Psoas muscle (tissue), 8 donors: ENCODE data around the gene RABGGTA. TPM values are rescaled to one million over a fixed set of nuclear protein-coding genes. Genes with fewer than 3 reads are reported as not detected.

Experiments used
- ATAC-seq, 4 donors: fragments of 200-7000 bp; cut with Tn5 transposase; one replicate each; pipeline ENCODE4 v1.9.1; 2020; ENCODE audit warnings: moderate library complexity in 3 of 4, mild to moderate bottlenecking in 2 of 4
- DNase-seq, 2 donors: peaks; one replicate each; pipeline ENCODE4 v3.0.0-alpha.2; 2020
- H3K27ac ChIP-seq: fragments of 200-600 bp; one replicate; pipeline ENCODE4 v1.8.0; 2022
- H3K27me3 ChIP-seq, 3 donors: fragments of 200-600 bp in 1 of 3; one replicate each; pipeline versions ENCODE4 v1.6.1 to v1.8.0; 2013 to 2022; ENCODE audit warnings: low read length in 2 of 3, mild to moderate bottlenecking in 2 of 3, moderate library complexity in 1 of 3; ENCODE audit not compliant: insufficient read depth in 3 of 3
- H3K36me3 ChIP-seq, 2 donors: fragments of 200-600 bp in 1 of 2; one replicate each; pipeline versions ENCODE4 v1.6.1 to v1.8.0; 2013 to 2022; ENCODE audit warnings: low read depth in 1 of 2, mild to moderate bottlenecking in 1 of 2, moderate library complexity in 1 of 2; ENCODE audit not compliant: insufficient read depth in 1 of 2
- H3K4me1 ChIP-seq: fragments of 200-600 bp; one replicate; pipeline ENCODE4 v1.8.0; 2022
- H3K4me3 ChIP-seq: fragments of 200-600 bp; one replicate; pipeline ENCODE4 v1.8.0; 2022; ENCODE audit warnings: mild to moderate bottlenecking
- H3K9me3 ChIP-seq: fragments of 200-600 bp; one replicate; pipeline ENCODE4 v1.8.0; 2022
- CTCF ChIP-seq: fragments of 200-600 bp; IDR thresholded peaks from one replicate; pipeline ENCODE4 v1.8.0; 2022; ENCODE audit warnings: antibody characterized with exemption
- WGBS, 3 donors: extraction: QIAGEN DNeasy Blood & Tissue Kit; methylation state at CpG; one replicate each; pipeline versions ENCODE4 v1.1.6 to v1.1.7; 2013; 5-methylcytosine and 5-hydroxymethylcytosine counted together
- intact Hi-C, 2 donors: fragments of 100-400 bp; cut with DNase I; formaldehyde crosslinking; loops; one replicate each; pipeline versions ENCODE4 v1.11.0 to v1.14.2; 2022
- polyA plus RNA-seq, 3 donors: library from polyadenylated mRNA; stranded (reverse); fragments of 200-250 nt; gene quantifications; one replicate each; pipeline ENCODE4 v1.2.3, GENCODE V29; 2013
- total RNA-seq, 4 donors: library from RNA; stranded (reverse); fragmentation: NEBNext Ultra II Directional in 2 of 4; extraction: Animal tissue kit (Norgen Biotek cat#: 25700) in 2 of 4; gene quantifications; one replicate each; pipeline versions ENCODE4 v1.2.1 to v1.2.4, GENCODE V29; 2021 to 2023
- donor health status: healthy with polysubstance abuse.
- donor health status: DM: no; HTN: no; CAD: no; lungs with moderate emphysema.
- donor health status: Bipolar disorder and iron deficiency.
- donor health status: healthy.
- donor health status: DM: yes; HTN: yes; CAD: no.
- donor health status: DM: no; HTN: no; CAD: no.
- donor health status: DM: no; HTN: no; CAD: no.
- donor health status: DM: yes; HTN: yes; CAD: no.

Gene RABGGTA
- total and polyA plus RNA-seq, 7 donors: 15.1 to 36.2 (median 17.5) TPM

- H3K4me3 ChIP-seq: no peak within 1 kb of the TSS
- WGBS, 3 donors: 74 to 80% (median 78%) methylated on average over 13 to 14 of the region's 14 CpGs
- no peaks in the 10 kb centered on the region for H3K27me3 ChIP-seq
- no peaks in the 10 kb centered on the region for H3K9me3 ChIP-seq
- no peak for DNase-seq
- intact Hi-C loops: no loop called here
- no peak for ATAC-seq
- no peaks in the 10 kb centered on the region for H3K4me1 ChIP-seq
- no peak for TF ChIP-seq CTCF
- no peak within 1 kb of the TSS for H3K27ac ChIP-seq
- peaks cover 0 to 29% of the 10 kb centered on the region in 2 donors for H3K36me3 ChIP-seq
These were observed 8.3 kb downstream of the RABGGTA start, which contains the start of gene TGM1 for GRCh38 chr14:24262821-24263733. Gene TGM1 (minus strand): TSS chr14:24263177. CDS start chr14:24262352, 825 bp downstream.

GRCh38 chr14:24261969-24262327 is 9.4 kb downstream of the RABGGTA start:
- ATAC-seq: no peak
- Histone ChIP-seq H3K27ac (no peak overlapping the region), H3K27me3 (no peaks in the 10 kb centered on the region), H3K9me3 (no peaks in the 10 kb centered on the region), H3K36me3 (peaks cover 0 to 18% of the 10 kb centered on the region in 2 donors), H3K4me1 (no peaks in the 10 kb centered on the region), H3K4me3 (no peak overlapping the region)
- no peak for TF ChIP-seq CTCF
- intact Hi-C loops: no loop called here
- no peak for DNase-seq
- 85 to 89% (median 88%) methylated on average over 19 of the region's 19 CpGs for WGBS, 3 donors

- 85 to 89% (median 86%) methylated on average over 20 of the region's 20 CpGs for WGBS, 3 donors
- H3K9me3 ChIP-seq: no peaks in the 10 kb centered on the region
- H3K4me3 ChIP-seq: no peak overlapping the region
- TF ChIP-seq CTCF: no peak
- intact Hi-C loops: no loop called here
- no peak overlapping the region for H3K27ac ChIP-seq
- no peaks in the 10 kb centered on the region for H3K4me1 ChIP-seq
- DNase-seq (no peak), ATAC-seq (no peak)
- H3K27me3 ChIP-seq: no peaks in the 10 kb centered on the region
- H3K36me3 ChIP-seq: peaks cover 0 to 12% of the 10 kb centered on the region in 2 donors
These were observed 10.0 kb downstream of the RABGGTA start for GRCh38 chr14:24261256-24261968.

- no peak for ATAC-seq
- intact Hi-C loops: no loop called here
- Histone ChIP-seq H3K27me3 (no peaks in the 10 kb centered on the region), H3K9me3 (no peaks in the 10 kb centered on the region), H3K36me3 (peaks cover 0 to 6% of the 10 kb centered on the region in 2 donors), H3K4me1 (no peaks in the 10 kb centered on the region), H3K27ac (no peak overlapping the region), H3K4me3 (no peak overlapping the region)
- no peak for TF ChIP-seq CTCF
- WGBS, 3 donors: 75 to 81% (median 78%) methylated on average over 4 of the region's 4 CpGs
- DNase-seq: peak in 1 of 2 donors; percentile 10
These were observed 10.6 kb downstream of the RABGGTA start for GRCh38 chr14:24260780-24261157.
